H7 (cell line): ENCODE results near the gene HAGHL. TPM values are rescaled to one million over a fixed set of nuclear protein-coding genes. Genes with fewer than 3 reads are reported as not detected.
"Not testable (repeated sequence)": the region's sequence is repeated elsewhere in the genome, so short reads cannot be mapped to it uniquely, and the experiment has no call there.

Experiments
- DNase-seq: peaks from one replicate; pipeline ENCODE4 v3.0.0; 2012
- H3K27me3 ChIP-seq: 2 replicates; pipeline ENCODE4 v1.6.0; 2011; ENCODE audit warnings: mild to moderate bottlenecking, low read length; ENCODE audit not compliant: control insufficient read depth, insufficient read depth
- H3K36me3 ChIP-seq: replicated peaks from 2 replicates; pipeline ENCODE4 v1.5.1; 2011; ENCODE audit warnings: low read length; ENCODE audit not compliant: control insufficient read depth, insufficient read depth
- H3K4me3 ChIP-seq: 2 replicates; pipeline ENCODE4 v1.5.1; 2011; ENCODE audit warnings: low read depth, mild to moderate bottlenecking, control low read depth, low read length, moderate library complexity; ENCODE audit not compliant: insufficient read depth
- total RNA-seq: library from RNA; depleted of rRNA; stranded (reverse); fragments of >200 nt; shearing (Covaris generic); gene quantifications from 2 replicates; pipeline ENCODE4 v1.2.3, GENCODE V29; 2014

HAGHL gene
- total RNA-seq, 1 experiment from 2014 or later = 26.6 TPM

DNA sequence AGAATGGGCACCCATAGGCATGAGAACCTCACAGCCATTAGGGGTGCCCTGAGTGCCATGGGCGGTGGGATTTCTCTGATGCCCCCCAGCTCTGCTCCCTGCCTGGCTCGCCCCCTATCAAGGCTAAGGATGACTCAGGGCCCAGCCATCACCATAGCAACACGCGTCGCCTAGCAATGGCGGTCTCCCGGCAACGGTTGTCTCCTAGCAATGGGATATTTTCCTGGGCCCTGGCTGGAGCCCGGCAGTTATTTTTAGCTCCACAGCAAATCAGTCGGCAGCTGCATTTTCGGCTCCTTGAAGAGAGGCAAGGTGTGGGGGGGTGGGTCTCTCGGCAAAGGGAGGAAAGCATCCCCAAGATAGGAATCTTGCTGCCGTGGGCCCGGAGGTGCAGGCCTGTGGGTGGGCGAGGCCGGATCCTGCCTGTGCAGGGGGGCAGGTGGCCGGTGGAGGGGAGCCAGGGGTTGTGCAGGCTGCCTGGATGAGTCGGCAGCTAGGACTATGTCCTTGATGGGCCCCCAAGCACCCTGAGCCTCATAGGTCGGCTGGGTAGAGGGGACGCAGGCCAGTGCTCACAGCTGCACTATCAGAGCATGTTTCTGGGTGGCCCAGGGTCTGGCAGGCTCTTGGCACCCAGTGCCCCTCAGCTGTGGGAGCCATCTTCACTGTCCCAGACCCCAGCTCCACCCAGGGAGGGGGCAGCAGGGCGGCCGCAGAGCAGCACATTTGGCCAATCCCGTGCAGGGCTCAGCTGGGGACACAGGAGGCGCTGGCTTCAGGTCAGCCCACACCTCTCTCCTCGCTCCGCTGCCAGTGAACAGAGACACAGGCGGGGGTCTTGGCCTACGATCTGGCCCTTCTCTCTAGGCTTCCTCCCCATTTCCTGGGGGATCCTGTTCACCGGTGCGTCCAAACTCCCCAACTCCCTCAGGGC lies 17.1 kb upstream of the HAGHL start:
- H3K27me3 ChIP-seq = peaks cover 57% of the 10 kb centered on the region
- DNase-seq = peak; percentile 93
- H3K4me3 ChIP-seq = no peak overlapping the region
- H3K36me3 ChIP-seq = no peaks in the 10 kb centered on the region

DNA sequence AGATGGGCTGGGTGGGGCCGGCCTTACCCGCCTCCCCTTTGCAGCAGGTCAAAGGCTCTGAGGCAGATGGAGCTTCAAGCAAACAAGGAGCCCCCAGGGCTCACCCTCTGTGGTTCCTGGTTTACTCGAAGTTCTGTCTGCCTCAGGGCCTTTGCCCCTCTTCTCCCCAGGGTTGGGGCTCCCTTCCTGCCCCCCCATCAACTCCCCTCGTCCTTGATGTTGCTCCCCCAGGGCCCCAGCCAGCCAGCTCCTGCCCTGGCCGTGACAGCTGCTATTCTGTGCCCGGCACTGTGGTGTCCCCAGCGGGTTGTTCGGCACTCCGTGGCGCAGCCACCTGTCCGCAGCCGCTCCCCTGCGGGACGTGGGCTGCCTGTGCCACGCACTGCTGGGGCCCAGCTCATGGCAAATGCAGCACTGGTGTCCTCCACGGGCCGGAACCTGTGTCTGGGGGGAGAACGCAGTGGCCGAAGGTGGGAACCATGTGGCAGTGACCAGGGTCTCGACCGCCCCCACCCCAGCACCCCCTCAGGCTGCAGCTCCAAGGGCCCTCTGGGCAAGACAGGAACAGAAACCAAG lies 16.3 kb upstream of the HAGHL start:
- Histone ChIP-seq H3K27me3 (peaks cover 55% of the 10 kb centered on the region), H3K4me3 (no peak overlapping the region), H3K36me3 (no peaks in the 10 kb centered on the region)
- DNase-seq = no peak

DNA sequence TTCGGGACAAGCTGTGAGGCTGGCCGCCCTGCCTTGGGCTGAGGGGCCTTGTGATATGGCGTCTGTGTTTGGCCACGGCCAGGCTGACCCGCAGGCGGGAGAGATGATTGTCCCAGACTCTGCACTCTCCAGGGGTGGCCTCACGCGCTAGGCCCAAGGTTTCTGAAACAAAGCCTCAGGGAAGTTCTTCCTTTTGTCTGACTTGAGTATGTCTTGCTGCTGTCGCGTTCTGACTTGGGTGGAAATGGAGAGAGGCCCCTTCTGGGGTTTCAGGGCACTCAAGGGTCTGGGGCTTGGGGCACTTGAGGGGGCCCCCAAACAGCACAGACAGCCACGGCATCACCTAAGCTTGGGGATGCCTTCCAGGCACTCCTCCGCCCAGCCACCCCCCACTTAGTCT lies 15.8 kb upstream of the HAGHL start:
- no peaks in the 10 kb centered on the region for H3K36me3 ChIP-seq
- DNase-seq = no peak
- H3K27me3 ChIP-seq = peaks cover 57% of the 10 kb centered on the region
- H3K4me3 ChIP-seq = no peak overlapping the region

DNA sequence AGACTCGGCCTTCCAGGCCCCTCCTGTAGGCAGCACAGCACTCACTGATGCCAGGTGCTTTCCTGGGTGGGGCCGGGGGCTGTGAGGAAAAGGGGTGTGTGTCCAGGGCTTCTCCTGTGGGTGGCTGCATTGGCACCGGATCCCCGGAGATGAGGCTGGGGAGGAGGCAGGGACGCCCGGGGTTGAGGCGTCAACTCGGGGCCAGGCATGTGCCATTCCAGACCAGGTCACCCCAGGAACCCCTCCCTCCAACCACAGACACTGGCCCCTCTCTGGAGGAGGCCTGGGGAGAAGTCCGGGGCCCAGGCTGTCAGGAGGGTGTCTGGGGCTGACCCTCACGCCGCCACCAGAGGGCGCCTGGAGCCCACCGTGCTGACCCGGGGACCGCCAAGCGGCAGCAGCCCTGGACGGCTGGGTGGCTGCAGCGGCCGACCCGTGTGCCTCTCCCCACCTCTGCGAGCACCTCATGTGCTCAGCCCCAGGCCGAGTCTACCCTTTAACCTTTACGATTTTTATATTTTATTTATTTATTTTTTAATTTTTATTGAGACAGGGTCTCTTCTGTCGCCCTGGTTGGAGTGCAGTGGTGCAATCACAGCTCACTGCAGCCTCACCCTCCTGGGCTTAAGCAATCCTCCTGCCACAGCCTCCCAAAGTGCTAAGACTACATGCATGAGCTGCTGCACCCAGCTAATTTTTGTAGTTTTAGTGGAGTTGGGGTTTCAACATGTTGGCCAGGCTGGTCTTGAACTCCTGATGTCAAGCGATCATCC lies 15.2 kb upstream of the HAGHL start:
- H3K36me3 ChIP-seq = no peaks in the 10 kb centered on the region
- DNase-seq = peak; percentile 99
- H3K27me3 ChIP-seq = peaks cover 57% of the 10 kb centered on the region
- no peak overlapping the region for H3K4me3 ChIP-seq

DNA sequence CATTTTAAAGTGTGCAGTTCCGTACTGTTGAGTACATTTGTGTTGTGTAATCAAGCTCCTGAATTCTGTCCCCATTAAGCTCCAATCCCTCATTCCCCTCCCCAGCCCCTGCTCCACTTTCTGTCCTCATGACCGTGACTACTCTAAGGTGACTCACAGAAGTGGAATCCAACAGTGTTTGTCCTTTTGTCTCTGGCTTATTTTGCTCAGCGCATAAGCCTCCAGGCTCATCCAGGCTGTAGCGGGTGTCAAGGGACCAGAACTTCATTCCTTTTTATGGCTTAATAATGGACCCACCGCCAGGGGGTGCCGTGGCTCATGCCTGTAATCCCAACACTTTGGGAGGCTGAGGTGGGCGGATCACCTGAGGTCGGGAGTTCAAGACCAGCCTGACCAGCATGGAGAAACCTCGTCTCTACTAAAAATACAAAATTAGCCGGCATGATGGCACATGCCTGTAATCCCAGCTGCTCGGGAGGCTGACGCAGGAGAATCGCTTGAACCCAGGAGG lies 14.1 kb upstream of the HAGHL start:
- H3K36me3 ChIP-seq, H3K4me3 ChIP-seq: not testable (repeated sequence)
- peaks cover 49% of the 10 kb centered on the region for H3K27me3 ChIP-seq
- peak; percentile 83 for DNase-seq

DNA sequence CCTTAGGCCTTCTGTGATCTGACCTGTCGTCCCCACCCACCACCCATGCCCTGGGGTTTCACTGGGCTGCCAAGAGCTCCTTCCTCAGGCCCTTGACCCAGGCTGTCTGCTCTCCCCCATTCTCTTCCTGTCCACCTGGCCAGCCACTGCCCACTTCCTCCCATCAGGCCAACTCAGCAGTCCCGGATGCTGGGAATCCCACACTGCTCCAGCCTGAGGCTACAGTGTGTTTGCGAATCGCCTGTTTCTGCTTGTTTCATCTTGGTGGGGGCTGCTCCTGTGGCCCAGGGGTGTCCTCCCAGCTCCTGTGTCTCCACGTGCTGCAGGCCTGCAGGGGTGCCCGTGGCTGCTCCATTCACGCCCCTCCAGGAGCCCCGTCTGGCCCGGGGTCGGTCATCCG lies 12.8 kb upstream of the HAGHL start:
- Histone ChIP-seq H3K4me3 (no peak overlapping the region), H3K27me3 (peaks cover 39% of the 10 kb centered on the region), H3K36me3 (no peaks in the 10 kb centered on the region)
- DNase-seq = no peak

DNA sequence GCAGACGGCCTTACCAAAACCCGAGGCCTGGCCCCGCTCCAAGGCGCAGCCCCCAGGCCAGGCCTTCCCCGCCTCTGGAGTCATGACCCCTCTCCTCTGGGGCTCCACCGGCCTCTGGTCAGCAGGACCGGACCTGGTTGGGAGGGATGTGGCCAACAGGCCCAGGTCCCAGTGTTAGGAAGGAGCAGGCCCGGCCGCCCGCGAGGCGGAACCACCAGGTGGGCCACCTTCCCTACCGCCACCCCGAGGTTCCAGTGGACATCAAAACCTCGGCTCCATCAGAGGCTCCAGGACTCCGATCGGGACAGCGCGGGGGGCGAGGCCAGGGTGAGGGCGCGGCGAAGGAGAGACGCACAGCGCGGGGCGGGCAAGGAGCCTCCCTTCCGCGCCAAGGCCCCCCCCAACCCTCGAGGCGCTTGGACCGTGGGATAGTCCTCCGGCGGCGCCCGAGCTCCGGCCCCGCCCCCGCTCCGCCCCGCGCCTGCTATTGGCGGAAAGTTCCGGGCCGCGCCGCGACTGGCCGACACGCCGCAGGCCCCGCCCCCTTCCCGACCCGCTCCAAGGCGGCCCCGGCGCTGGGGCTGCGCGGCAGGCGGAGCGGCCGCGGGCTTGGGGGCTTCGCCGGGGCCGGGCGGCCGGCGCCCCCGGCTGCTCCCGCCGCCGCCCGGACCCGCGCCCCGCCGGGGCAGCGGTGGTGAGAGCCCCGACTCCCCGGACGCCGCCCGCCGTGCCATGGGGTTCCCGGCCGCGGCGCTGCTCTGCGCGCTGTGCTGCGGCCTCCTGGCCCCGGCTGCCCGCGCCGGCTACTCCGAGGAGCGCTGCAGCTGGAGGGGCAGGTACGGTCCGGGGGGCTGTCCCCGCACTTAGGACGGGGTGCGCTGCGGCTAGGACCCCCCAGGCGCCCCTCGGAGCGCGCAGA lies 12.1 kb upstream of the HAGHL start, which contains the start of gene METRN:
METRN (plus strand) TSS at position 561 of the 919 bp plus-strand sequence; CDS start at position 733, 172 bp downstream.
- Histone ChIP-seq H3K4me3 (peak within 1 kb of the TSS; percentile 59), H3K27me3 (peaks cover 35% of the 10 kb centered on the region), H3K36me3 (no peaks in the 10 kb centered on the region)
- peak; percentile 99 for DNase-seq

DNA sequence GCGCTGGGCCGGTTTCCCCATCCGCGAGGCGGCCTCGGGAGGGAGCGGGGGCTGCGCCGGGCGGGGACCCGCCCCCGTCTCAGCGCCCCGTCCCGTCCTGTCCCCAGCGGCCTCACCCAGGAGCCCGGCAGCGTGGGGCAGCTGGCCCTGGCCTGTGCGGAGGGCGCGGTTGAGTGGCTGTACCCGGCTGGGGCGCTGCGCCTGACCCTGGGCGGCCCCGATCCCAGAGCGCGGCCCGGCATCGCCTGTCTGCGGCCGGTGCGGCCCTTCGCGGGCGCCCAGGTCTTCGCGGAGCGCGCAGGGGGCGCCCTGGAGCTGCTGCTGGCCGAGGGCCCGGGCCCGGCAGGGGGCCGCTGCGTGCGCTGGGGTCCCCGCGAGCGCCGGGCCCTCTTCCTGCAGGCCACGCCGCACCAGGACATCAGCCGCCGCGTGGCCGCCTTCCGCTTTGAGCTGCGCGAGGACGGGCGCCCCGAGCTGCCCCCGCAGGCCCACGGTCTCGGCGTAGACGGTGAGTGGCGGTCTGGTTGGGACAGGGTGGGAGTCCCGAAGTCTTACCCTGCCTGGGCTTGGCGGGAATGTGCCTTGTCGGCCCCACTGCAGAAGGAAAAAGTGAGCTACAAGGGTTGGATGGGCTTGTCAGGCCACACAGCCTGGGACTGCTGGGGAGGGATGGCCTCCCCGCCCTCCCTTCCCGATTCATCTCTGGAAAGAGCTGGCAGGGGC lies 11.3 kb upstream of the HAGHL start:
- H3K27me3 ChIP-seq = peaks cover 31% of the 10 kb centered on the region
- peak overlapping the region; percentile 59 for H3K4me3 ChIP-seq
- no peaks in the 10 kb centered on the region for H3K36me3 ChIP-seq
- DNase-seq = peak; percentile 92

DNA sequence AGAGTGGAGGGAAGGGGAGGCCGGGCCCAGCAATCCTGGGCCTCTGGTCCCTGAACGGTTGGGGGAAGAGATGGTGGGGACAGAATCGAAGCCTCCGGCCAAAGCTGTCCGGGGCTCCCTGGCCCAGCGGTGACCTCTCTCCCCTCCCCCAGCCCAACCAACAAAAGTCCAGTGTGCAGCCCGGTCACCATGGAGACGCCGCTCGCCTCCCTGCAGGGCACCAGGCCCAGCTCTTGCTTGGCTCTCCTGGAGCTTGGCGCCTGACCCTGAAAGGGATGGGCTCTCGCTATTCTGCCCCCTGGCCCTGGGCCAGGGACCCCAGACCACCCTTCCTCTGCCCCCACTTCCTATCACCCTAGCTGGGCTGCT lies 10.7 kb upstream of the HAGHL start:
- DNase-seq = peak; percentile 90
- peaks cover 29% of the 10 kb centered on the region for H3K27me3 ChIP-seq

DNA sequence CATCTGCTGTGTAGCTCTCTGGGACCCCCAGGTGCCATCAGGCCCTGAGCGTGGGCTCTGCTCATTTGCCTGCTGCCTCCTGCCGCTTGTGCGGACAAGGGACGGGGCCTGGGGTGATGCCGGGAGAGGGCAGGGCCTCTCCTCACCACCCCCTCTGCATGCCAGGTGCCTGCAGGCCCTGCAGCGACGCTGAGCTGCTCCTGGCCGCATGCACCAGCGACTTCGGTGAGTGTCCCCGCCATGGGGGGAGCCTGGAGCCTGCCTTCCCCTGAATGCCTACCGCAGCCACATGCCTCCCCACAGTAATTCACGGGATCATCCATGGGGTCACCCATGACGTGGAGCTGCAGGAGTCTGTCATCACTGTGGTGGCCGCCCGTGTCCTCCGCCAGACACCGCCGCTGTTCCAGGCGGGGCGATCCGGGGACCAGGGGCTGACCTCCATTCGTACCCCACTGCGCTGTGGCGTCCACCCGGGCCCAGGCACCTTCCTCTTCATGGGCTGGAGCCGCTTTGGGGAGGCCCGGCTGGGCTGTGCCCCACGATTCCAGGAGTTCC lies 10.1 kb upstream of the HAGHL start:
- Histone ChIP-seq H3K4me3 (no peak overlapping the region), H3K27me3 (peaks cover 29% of the 10 kb centered on the region), H3K36me3 (no peaks in the 10 kb centered on the region)
- no peak for DNase-seq

More for the DNA sequence above, 10.7 kb upstream of the HAGHL start:
- Histone ChIP-seq H3K36me3 (no peaks in the 10 kb centered on the region), H3K4me3 (peak overlapping the region; percentile 32; the same call in 1 of the 2 replicates)

DNA sequence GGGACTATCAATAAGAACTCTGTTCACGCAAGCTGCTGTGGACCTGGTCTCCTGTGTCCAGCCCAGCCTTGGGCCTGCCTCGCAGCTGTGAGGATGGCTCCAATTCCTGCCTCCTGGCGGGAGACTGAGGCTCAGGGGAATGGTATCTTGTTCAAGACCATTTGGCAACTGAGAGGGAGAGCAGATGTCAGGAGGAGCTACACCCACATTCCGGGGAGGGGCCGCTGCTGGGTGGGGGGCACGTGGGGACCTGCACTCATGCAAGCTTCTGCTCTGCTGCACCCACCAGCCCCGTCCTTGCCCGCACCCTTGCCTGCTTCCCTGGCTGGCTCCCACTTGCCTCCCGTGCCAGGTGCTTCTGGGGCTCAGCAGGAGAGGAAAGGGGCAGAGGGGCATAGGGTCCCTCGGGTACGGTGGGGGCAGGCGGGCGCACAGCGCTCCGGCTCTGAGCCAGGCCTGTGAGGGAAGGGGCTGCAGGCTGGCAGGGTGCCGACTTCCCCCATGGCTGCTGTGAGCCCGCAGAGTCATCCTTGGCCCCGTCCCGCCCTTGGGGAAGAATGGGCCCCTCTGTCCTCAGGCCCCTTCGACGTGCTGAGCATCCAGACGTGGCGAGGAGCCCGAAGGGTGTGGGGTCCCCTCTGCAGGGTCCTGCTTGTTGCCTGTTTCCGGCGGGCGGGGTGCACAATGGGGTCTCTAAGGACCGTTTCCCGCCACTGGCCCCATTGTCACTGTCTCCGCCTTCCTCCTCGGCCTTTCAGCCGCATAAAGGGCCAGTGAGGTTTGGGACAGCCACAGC lies 9.3 kb upstream of the HAGHL start:
- peaks cover 29% of the 10 kb centered on the region for H3K27me3 ChIP-seq
- no peaks in the 10 kb centered on the region for H3K36me3 ChIP-seq
- no peak overlapping the region for H3K4me3 ChIP-seq
- no peak for DNase-seq

DNA sequence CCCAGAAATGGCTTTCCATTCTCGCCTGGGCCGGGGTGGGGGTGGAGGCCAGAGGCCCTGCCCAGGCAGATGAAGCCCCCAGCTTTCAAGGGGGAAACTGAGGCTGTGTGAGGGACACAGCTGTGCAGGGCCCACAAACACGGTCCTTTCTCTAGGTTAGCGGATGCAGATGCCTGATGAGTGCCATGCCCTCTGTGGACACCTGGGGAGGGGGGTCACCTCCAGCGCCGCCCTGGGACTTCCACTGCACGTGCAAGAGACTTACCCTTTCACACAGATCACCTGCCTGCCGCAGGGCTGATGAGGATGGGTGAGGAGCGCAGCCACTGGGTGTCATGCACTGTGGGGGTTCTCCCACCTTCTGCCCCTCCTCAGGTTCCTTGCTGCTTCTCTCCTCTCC lies 8.5 kb upstream of the HAGHL start:
- H3K27me3 ChIP-seq = peaks cover 29% of the 10 kb centered on the region
- H3K4me3 ChIP-seq = no peak overlapping the region
- no peaks in the 10 kb centered on the region for H3K36me3 ChIP-seq
- DNase-seq = no peak
